ENCODE results near the gene ANO3. TPM values are rescaled to one million over a fixed set of nuclear protein-coding genes. Genes with fewer than 3 reads are reported as not detected.

The ANO3 gene
- total and polyA plus RNA-seq, 2 of the 4 experiments (the other 2 are of a cell fraction): 0.02 to 0.18 TPM

- Histone ChIP-seq H2BK5ac (ENCODE audit: low read depth, low read length, poor library complexity, severe bottlenecking) (no peak overlapping the region), H3K23ac (ENCODE audit: low read depth, low read length) (no peak overlapping the region), H3K56ac (ENCODE audit: extremely low read depth, insufficient read depth, low read length) (no peak overlapping the region), H2AK9ac (replicated peaks; ENCODE audit: low read depth, low read length, poor library complexity) (no peak overlapping the region), H3K4me2 (ENCODE audit: low read depth, low read length) (no peak overlapping the region), H2BK15ac (ENCODE audit: low read depth, low read length) (no peak overlapping the region), H3K27me3 (ENCODE audit: control insufficient read depth, insufficient read depth, low read length) (no peaks in the 10 kb centered on the region), H3K27ac (ENCODE audit: insufficient read depth, low read length) (no peak overlapping the region), H2BK120ac (ENCODE audit: low read depth, low read length) (no peak overlapping the region), H3K4ac (ENCODE audit: low read depth, low read length) (no peak overlapping the region), H2BK20ac (ENCODE audit: low read depth, low read length) (no peak overlapping the region), H4K8ac (ENCODE audit: low read depth in 2 of 2, low read length in 2 of 2) (no peak overlapping the region), H3K4me1 (ENCODE audit: control insufficient read depth, insufficient read depth, low read length) (no peaks in the 10 kb centered on the region), H4K5ac (ENCODE audit: low read depth, low read length) (no peak overlapping the region), H4K91ac (ENCODE audit: insufficient read depth, low read depth, low read length) (no peak overlapping the region), H3K18ac (ENCODE audit: low read depth, low read length) (no peak overlapping the region), H4K20me1 (ENCODE audit: insufficient read depth, low read length) (no peaks in the 10 kb centered on the region), H3K9ac (ENCODE audit: low read depth, low read length) (no peak overlapping the region), H3K4me3 (ENCODE audit: insufficient read depth, low read depth, low read length) (no peak overlapping the region), H2AK5ac (ENCODE audit: low read depth, low read length) (no peak overlapping the region), H3K9me3 (ENCODE audit: control insufficient read depth, insufficient read depth, low read length) (no peaks in the 10 kb centered on the region), H3K9me1 (ENCODE audit: insufficient read depth, low read length) (no peaks in the 10 kb centered on the region), H2AFZ (replicated peaks; ENCODE audit: low read length, poor library complexity) (no peak overlapping the region), H3K14ac (replicated peaks; ENCODE audit: low read depth, low read length) (no peak overlapping the region), H3K79me1 (ENCODE audit: low read depth in 1 of 2, low read length in 2 of 2) (no peaks in the 10 kb centered on the region), H3K36me3 (ENCODE audit: control insufficient read depth, insufficient read depth, low read length) (no peaks in the 10 kb centered on the region)
- intact Hi-C loops (cut with micrococcal nuclease) (no loop called here), in situ Hi-C loops (cut with MboI; ENCODE audit: low sequenced_read_pairs) (no loop called here), dilution Hi-C loops (cut with HindIII; ENCODE audit: low sequenced_read_pairs, unreplicated experiment) (no loop called here)
- BruUV-seq (replicated peaks): no TSS peak
- DNase-seq (no peak), ATAC-seq (ENCODE audit: low read depth) (no peak)
- TF ChIP-seq MAFK (IDR thresholded peaks at IDR 0.05; ENCODE audit: low read depth, low read length) (no peak), RAD21 (IDR thresholded peaks at IDR 0.05; ENCODE audit: low read length) (no peak), USF2 (IDR thresholded peaks at IDR 0.05; ENCODE audit: low read depth, low read length) (no peak), POLR2A (IDR thresholded peaks at IDR 0.05; ENCODE audit: low read depth, low read length) (no peak), ELK1 (IDR thresholded peaks at IDR 0.05; ENCODE audit: borderline replicate concordance, low read depth, low read length) (no peak), CTCF (conservative IDR thresholded peaks at IDR 0.05; ENCODE audit: low read depth, low read length) (no peak), CEBPB (IDR thresholded peaks at IDR 0.05; ENCODE audit: low read depth, low read length) (no peak), CHD1 (IDR thresholded peaks at IDR 0.05; ENCODE audit: low read depth, low read length) (no peak), RFX5 (IDR thresholded peaks at IDR 0.05; ENCODE audit: low read depth, low read length) (no peak), SMC3 (IDR thresholded peaks at IDR 0.05; ENCODE audit: low read depth, low read length) (no peak), FOS (IDR thresholded peaks at IDR 0.05; ENCODE audit: low read depth, low read length) (no peak), MAZ (IDR thresholded peaks at IDR 0.05; ENCODE audit: borderline replicate concordance, low read depth, low read length) (no peak), NFE2L2 (IDR thresholded peaks at IDR 0.05; ENCODE audit: low read depth, low read length) (no peak), BHLHE40 (IDR thresholded peaks at IDR 0.05; ENCODE audit: low read depth, low read length) (no peak)
- ChIA-PET CTCF (no interaction called here), POLR2A (ENCODE audit: unreplicated experiment) (no interaction called here)
- WGBS, 2 experiments (ENCODE audit: extremely low coverage in 2 of 2, insufficient read length in 1 of 2): no CpG with 5 or more reads among the region's 2 CpGs
Observed at GRCh38 chr11:26483108-26483507, 151.2 kb downstream of the ANO3 start.
